ENCODE data around the gene NEBL.

NEBL gene

GRCh38 chr10:20858292-20859124 lies 38.6 kb downstream of the NEBL start:
- no peak for DNase-seq (ENCODE audit: low spot score)

- no peak for DNase-seq (ENCODE audit: low spot score)
Observed at GRCh38 chr10:20856484-20856883, 40.6 kb downstream of the NEBL start.

GRCh38 chr10:20855398-20856038 lies 41.6 kb downstream of the NEBL start:
- no peak for DNase-seq (ENCODE audit: low spot score)

- DNase-seq (ENCODE audit: low spot score) = no peak
Observed at GRCh38 chr10:20853276-20853675, 43.8 kb downstream of the NEBL start.

DNA sequence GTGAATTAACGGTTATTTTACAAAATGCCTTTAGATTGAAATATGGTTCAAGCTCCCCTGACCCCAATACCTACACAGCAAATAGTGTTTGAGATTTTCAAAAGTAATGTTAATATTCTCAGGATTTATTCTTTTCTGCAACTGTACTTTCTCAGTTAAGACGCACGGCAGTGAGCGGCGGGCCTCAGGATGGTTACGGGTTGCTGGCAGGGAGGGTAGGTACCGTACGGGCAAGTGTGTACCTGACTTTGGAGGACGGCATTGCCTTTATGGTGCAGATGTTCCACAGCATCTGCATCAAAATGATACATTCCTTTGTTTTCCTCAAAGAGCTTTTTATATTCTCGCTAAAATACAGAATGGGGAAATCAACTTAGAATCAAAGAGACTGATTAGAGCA lies 44.8 kb downstream of the NEBL start:
- no peak for DNase-seq (ENCODE audit: low spot score)

- no peak for DNase-seq (ENCODE audit: low spot score)
Observed at GRCh38 chr10:20847512-20847911, 49.6 kb downstream of the NEBL start.

GRCh38 chr10:20846263-20846662 lies 50.8 kb downstream of the NEBL start:
- DNase-seq (ENCODE audit: low spot score) = no peak

DNA sequence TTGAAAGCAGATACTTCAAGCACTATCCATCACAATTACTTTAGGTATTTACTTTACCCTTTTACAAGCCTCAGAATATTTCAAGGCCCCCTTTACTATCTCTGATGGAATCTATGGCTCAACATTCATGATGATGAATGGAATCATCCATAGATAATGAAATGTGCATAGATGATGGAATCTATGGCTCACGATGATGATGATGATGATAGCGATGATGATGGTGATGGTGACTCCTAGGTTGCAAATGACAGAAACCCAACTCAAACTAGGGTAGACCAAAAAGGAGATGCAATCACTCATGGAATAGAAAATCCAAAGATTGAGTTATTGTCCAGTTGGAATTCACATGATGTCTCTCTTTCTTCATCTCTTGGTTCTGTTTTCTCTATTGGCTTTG lies 55.7 kb downstream of the NEBL start:
- DNase-seq (ENCODE audit: low spot score) = no peak

DNA sequence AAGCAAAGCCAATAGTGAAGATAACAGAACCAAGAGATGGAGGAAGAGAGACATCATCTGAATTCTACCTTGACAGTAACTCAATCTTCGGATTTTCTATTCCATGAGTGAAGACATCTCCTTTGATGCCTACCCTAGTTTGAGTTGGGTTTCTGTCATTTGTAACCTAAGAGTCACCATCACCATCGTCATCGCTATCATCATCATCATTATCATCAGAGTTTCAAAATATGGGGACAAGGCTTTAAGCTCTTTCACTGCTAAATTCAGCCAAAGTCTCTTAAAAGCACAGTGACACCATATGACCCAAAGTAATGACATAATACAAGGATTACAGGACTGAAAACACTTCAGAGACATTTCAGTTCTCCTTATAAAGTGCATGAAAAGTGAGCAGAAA lies 57.2 kb downstream of the NEBL start:
- DNase-seq (ENCODE audit: low spot score) = no peak

GRCh38 chr10:20839141-20839540 lies 58.0 kb downstream of the NEBL start:
- DNase-seq (ENCODE audit: low spot score) = no peak

DNA sequence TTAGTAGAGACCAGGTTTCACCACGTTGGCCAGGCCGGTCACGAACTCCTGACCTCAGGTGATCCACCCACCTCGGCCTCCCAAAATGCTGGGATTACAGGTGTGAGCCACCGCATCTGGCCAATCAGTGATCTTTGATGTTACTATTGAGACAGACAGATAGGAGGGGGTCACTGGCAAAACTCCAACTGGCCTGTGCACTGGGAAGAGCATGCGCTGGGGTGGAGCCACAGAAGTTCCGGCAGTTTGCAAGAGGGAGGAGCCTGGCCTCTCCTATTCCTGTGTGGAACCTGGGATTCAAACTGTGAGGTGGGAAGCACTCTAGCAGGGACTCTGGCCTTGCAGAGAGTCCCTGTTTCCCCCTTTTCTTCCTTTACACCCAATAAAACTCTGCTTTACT lies 60.7 kb downstream of the NEBL start:
- DNase-seq (ENCODE audit: low spot score) = no peak

DNA sequence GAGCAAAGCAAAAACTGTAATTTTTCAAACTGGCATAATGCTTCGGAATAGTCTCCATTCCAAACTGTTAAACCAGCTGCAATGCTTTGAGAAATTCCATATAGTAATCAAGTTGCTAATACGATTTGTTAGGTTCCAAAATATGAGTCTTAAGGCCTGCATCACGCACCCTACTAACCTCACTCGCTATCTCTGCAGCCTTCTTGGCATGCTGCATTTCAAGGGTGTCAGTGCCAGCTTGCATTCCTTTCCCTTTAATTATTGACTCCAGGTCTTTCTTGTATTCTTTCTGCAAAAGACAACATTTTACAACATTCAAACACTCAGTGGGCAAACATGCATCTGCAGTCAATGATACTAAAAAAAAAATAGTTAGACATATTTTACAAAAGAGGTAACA lies 61.8 kb downstream of the NEBL start:
- DNase-seq (ENCODE audit: low spot score) = no peak

DNA sequence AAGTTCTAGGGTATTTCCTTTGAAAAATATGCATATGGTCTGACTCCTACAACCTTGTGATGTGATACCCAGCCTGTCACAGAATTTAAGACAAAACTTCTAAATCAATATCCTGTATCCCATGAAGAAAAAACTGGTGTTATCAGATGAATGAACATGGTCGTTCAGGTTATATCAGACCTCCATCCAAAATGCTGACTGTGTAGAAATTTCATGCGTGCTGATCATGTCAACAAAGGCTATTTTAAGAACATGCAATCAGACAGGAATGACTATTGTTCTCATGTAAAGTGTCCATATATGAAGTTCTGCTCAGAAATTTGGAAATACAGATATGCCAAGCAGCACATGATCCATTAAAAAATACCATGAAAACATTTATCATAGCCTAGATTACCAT lies 62.3 kb downstream of the NEBL start:
- no peak for DNase-seq (ENCODE audit: low spot score)

GRCh38 chr10:20822825-20823224 lies 74.3 kb downstream of the NEBL start:
- DNase-seq (ENCODE audit: low spot score) = no peak

GRCh38 chr10:20817646-20818045 lies 79.5 kb downstream of the NEBL start:
- no peak for DNase-seq (ENCODE audit: low spot score)

GRCh38 chr10:20817116-20817515 lies 80.0 kb downstream of the NEBL start:
- DNase-seq (ENCODE audit: low spot score) = no peak

DNA sequence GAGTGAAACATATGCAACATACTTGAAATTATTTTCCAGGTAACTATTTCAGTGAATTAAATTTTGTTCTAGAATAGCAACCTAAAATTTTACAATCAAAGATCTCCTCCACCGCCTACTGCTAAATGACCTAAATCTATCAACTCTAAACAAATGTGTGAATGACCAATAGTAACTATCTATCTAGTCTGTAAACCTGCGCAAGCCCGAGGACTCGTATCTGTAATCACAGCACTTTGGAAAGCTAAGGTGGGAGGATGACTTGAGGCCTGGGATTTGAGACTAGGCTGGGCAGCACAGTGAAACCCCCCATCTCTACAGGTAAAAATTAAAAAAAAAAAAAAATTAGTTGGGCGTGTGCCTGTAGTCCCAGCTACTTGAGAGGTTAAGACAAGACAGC lies 83.0 kb downstream of the NEBL start:
- DNase-seq (ENCODE audit: low spot score) = no peak

- no peak for DNase-seq (ENCODE audit: low spot score)
Observed at GRCh38 chr10:20811131-20811530, 86.0 kb downstream of the NEBL start.

GRCh38 chr10:20809631-20810030 lies 87.5 kb downstream of the NEBL start:
- no peak for DNase-seq (ENCODE audit: low spot score)

GRCh38 chr10:20806487-20806886 lies 90.6 kb downstream of the NEBL start:
- no peak for DNase-seq (ENCODE audit: low spot score)

DNA sequence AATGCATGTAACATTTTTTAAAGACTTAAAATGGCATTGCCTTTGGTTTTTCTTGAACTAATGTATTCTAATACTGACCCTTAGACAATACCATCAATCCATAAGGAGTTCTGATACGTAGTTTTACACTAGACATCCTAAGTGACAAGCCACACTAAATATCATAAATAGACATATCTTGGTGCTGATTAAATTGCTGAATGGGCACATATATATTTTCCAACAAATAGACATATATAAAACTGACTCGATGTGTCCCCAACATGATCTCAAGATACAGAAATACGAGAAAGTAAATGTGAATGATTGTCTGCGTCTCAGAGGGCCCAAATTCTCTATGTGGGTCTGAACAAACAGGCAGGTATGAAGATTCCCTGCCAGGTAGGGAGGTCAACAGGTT lies 99.8 kb downstream of the NEBL start:
- DNase-seq (ENCODE audit: low spot score) = no peak

DNA sequence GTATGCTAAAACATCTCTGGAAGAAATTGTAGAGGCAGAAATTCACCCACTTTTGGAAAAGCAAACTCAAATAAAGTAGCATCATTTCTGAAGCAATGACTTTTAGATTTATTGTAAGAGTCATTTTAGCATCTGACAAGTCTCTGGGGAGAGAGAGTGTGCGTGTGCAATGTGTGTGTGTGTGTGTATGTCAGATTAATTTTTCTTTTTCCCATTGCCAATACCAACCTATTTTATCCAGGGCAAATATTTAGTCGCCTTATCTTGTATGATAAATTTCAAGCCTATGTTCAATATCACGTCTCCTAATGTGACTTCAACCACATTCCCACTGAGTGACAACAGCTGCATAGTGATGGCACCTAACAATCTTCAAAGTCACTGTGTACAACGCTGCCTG lies 101.7 kb downstream of the NEBL start:
- DNase-seq (ENCODE audit: low spot score) = no peak

DNA sequence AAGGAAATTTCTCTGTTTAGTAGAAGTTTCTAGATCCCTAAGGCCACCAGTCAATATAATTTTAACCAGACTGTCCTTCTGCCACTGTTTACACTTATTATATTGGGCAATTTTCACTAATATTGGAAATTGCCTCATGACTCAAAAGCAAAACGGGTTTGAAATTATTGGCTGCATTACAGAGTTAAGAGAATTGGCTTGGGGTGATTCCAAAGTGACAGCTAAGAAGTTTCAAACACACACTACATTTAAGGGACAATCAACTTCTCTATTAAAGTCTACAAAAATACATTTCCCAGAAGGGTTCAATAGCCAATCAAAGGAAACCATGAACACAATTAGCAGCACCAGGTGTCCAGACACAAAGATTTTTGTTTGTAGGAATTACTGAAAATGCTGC lies 111.9 kb downstream of the NEBL start:
- no peak for DNase-seq (ENCODE audit: low spot score)

Measured in hematopoietic multipotent progenitor cell treated with erythropoietin and hydrocortisone succinate and interleukin-3 and kit ligand, for 15 days (in vitro differentiated cells).